ENCODE measurements around the gene KMT2B.

DNA sequence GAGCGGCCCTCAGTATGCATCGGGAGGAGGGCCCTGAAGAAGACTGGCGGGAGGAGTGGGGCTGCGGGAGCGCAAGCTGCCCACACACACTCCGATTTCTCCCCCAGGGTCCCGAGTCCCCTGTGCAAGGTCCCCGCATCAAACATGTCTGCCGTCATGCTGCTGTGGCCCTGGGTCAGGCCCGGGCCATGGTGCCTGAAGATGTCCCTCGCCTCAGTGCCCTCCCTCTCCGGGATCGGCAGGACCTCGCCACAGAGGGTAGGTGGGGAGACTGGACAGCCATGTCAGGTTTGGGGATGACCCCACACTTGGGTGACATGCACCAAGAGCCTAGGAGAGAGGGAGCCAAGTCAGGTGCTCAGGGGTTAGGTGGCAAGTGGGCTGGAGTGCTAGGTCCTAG lies 4.7 kb downstream of the KMT2B start:
- no peak for TF ChIP-seq CEBPB (IDR thresholded peaks at IDR 0.05)
- no peak for TF ChIP-seq CBX8 (IDR thresholded peaks at IDR 0.05)
- no peak for TF ChIP-seq SMC3 (IDR thresholded peaks at IDR 0.05)
- TF ChIP-seq POLR2A (IDR thresholded peaks at IDR 0.05; ENCODE audit: low read length) = no peak
- TF ChIP-seq CTCF (IDR thresholded peaks at IDR 0.05) = no peak
- TF ChIP-seq RAD21 (conservative IDR thresholded peaks at IDR 0.05 in 1 of 2, IDR thresholded peaks at IDR 0.05 in 1 of 2) = no peak
- no peak for TF ChIP-seq POLR2AphosphoS2 (conservative IDR thresholded peaks at IDR 0.05; ENCODE audit: low read length)
- no peak for TF ChIP-seq BHLHE40 (IDR thresholded peaks at IDR 0.05; ENCODE audit: low read depth, low read length)
- no peak for TF ChIP-seq MAZ (IDR thresholded peaks at IDR 0.05; ENCODE audit: borderline replicate concordance, low read depth, low read length)

All from A549 (cell line).